ENCODE results near the gene EGFR.

DNA sequence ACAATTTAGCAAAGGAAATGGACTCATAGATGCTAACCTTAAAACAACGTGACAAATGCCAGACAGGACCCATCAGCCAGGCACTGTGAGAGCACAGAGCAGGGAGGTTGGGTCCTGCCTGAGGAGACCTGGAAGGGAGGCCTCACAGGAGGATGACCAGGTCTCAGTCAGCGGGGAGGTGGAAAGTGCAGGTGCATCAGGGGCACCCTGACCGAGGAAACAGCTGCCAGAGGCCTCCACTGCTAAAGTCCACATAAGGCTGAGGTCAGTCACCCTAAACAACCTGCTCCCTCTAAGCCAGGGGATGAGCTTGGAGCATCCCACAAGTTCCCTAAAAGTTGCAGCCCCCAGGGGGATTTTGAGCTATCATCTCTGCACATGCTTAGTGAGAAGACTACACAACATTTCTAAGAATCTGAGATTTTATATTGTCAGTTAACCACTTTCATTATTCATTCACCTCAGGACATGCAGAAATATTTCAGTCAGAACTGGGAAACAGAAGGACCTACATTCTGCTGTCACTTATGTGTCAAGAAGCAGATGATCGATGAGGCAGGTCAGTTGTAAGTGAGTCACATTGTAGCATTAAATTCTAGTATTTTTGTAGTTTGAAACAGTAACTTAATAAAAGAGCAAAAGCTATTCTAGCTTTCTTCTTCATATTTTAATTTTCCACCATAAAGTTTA lies 188.8 kb downstream of the EGFR start:
- TF ChIP-seq, protein P1, sequence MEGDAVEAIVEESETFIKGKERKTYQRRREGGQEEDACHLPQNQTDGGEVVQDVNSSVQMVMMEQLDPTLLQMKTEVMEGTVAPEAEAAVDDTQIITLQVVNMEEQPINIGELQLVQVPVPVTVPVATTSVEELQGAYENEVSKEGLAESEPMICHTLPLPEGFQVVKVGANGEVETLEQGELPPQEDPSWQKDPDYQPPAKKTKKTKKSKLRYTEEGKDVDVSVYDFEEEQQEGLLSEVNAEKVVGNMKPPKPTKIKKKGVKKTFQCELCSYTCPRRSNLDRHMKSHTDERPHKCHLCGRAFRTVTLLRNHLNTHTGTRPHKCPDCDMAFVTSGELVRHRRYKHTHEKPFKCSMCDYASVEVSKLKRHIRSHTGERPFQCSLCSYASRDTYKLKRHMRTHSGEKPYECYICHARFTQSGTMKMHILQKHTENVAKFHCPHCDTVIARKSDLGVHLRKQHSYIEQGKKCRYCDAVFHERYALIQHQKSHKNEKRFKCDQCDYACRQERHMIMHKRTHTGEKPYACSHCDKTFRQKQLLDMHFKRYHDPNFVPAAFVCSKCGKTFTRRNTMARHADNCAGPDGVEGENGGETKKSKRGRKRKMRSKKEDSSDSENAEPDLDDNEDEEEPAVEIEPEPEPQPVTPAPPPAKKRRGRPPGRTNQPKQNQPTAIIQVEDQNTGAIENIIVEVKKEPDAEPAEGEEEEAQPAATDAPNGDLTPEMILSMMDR (IDR thresholded peaks at IDR 0.05) = no peak
- TF ChIP-seq POLR2A (IDR thresholded peaks at IDR 0.05) = no peak

Data from adrenal gland (tissue), 5 donors.